HepG2 (cell line): ENCODE data around the gene MRPL51.
"Not testable (repeated sequence)": the region's sequence is repeated elsewhere in the genome, so short reads cannot be mapped to it uniquely, and the experiment has no call there.

Experiments used
- ATF2 ChIP-seq: sonication (generic); formaldehyde crosslinking; IDR thresholded peaks from 2 replicates; pipeline ENCODE4 v1.4.0; 2020; ENCODE audit warnings: missing genetic modification reagents
- CEBPG ChIP-seq: IDR thresholded peaks from 2 replicates; pipeline ENCODE4 v1.6.1; 2016
- ESRRA ChIP-seq: sonication (generic); formaldehyde crosslinking; IDR thresholded peaks from 2 replicates; pipeline ENCODE4 v1.5.1; 2020; ENCODE audit warnings: mild to moderate bottlenecking, low read depth, missing genetic modification reagents
- FOXP4 ChIP-seq: sonication (generic); formaldehyde crosslinking; IDR thresholded peaks from 2 replicates; pipeline ENCODE4 v1.4.0; 2020; ENCODE audit warnings: missing genetic modification reagents
- ISL2 ChIP-seq: sonication (generic); formaldehyde crosslinking; IDR thresholded peaks from 2 replicates; pipeline ENCODE4 v1.5.0; 2020; ENCODE audit warnings: missing genetic modification reagents
- NR2C2 ChIP-seq: sonication (generic); formaldehyde crosslinking; IDR thresholded peaks from 2 replicates; pipeline ENCODE4 v1.4.0; 2020; ENCODE audit warnings: missing genetic modification reagents, mild to moderate bottlenecking, moderate library complexity, borderline replicate concordance
- POLR2AphosphoS5 ChIP-seq: IDR thresholded peaks from 2 replicates; pipeline ENCODE4 v1.6.1; 2012; ENCODE audit warnings: low read depth, low read length
- TBP ChIP-seq: sonication (generic); formaldehyde crosslinking; IDR thresholded peaks from 2 replicates; pipeline ENCODE4 v1.5.0; 2020; ENCODE audit warnings: missing genetic modification reagents
- USF2 ChIP-seq, 2 experiments: sonication (generic) in 1 of 2; formaldehyde crosslinking in 1 of 2; IDR thresholded peaks; 2 replicates each; pipeline versions ENCODE4 v1.5.1 to v1.6.1; 2011 to 2020; ENCODE audit warnings: borderline replicate concordance in 1 of 2, low read depth in 1 of 2, low read length in 1 of 2, mild to moderate bottlenecking in 1 of 2, missing genetic modification reagents in 1 of 2, moderate library complexity in 1 of 2
- YY1 ChIP-seq: IDR thresholded peaks from 2 replicates; pipeline ENCODE4 v1.6.1; 2011; ENCODE audit warnings: low read length, low read depth, moderate library complexity, mild to moderate bottlenecking; ENCODE audit not compliant: insufficient read depth, insufficient replicate concordance
- ZNF44 ChIP-seq: sonication (generic); formaldehyde crosslinking; IDR thresholded peaks from 2 replicates; pipeline ENCODE4 v1.5.1; 2020; ENCODE audit warnings: mild to moderate bottlenecking, missing genetic modification reagents
- ZNF747 ChIP-seq: sonication (generic); formaldehyde crosslinking; IDR thresholded peaks from 2 replicates; pipeline ENCODE4 v1.8.1; 2023; ENCODE audit warnings: missing genetic modification reagents, mild to moderate bottlenecking, borderline replicate concordance

GRCh38 chr12:6497291-6497690 is 4.2 kb upstream of the MRPL51 start:
- TF ChIP-seq USF2 (IDR thresholded peaks at IDR 0.05; ENCODE audit: low read depth, low read length); USF2 (CRISPR knock-in tag; IDR thresholded peaks at IDR 0.05; ENCODE audit: borderline replicate concordance); CEBPG (CRISPR knock-in tag); YY1; ZNF44 (CRISPR knock-in tag); TBP (CRISPR knock-in tag); ISL2; ZNF747; ESRRA; POLR2AphosphoS5; FOXP4 (CRISPR knock-in tag); NR2C2 (CRISPR knock-in tag); ATF2 (CRISPR knock-in tag): not testable (repeated sequence)
